ENCODE measurements around the gene ALDH4A1.

The ALDH4A1 gene

DNA sequence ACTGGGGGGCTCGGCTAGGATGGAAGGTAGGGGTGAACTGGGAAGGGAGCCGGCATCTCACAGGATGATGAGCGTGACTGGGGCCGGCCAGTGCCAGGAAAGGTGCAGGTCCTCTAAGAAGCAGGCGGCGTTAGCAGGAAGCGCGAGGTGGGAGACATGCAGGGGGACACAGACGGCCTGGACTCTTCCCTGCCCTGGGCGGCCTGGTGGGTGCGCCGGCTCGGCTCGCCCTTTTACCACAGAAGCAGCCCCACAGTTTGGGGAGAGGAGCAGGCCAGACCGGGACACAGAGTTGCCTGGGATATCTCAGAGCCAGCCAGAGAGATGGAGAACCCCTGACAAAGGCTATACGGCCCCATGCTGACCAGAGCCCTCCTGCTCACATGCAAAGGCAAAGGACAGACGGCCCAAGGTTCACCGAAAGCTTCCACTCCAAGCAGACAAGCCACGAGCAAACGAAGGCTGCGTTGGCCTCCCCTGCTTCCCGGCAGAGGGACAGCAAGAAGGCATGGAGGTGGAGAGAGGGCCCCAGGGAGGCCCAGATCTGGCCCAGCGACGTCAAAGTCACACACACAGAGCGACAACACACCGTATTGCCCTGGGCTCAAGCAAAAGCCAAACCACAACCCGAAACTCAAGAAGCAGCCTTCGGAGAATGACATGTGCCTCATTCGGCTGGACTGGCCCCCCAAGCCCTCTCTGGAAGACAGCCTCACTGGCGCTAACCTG, 14.9 kb upstream of the ALDH4A1 start:
- no peak overlapping the region for H3K4me3 ChIP-seq (ENCODE audit: low read depth, low read length)
- TF ChIP-seq CTCF (IDR thresholded peaks at IDR 0.05; ENCODE audit: low read depth, low read length, missing control alignments): no peak
- no peak for DNase-seq (ENCODE audit: low read depth)

DNA sequence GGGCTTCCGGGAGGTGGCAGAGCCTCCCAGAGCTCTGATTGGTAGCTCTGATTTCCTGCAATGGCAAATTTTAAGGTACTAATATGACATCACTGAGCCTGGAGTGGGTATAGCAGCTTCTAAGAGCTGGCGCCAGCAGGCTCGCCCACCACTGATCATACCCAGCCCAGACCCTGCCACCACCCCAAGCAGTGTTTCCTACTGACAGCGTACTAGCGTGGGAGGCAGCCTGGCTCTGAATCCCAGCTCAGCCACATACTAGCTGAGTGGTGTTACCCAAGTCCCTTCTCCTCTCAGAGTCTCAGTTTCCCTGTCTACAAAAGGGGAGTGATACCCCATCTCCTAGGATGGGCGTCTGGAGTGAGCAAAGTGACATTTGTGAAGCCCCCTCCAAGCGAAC, 13.0 kb upstream of the ALDH4A1 start:
- TF ChIP-seq CTCF (IDR thresholded peaks at IDR 0.05; ENCODE audit: low read depth, low read length, missing control alignments): no peak
- no peak overlapping the region for H3K4me3 ChIP-seq (ENCODE audit: low read depth, low read length)
- no peak for DNase-seq (ENCODE audit: low read depth)

GRCh38 chr1:18913065-18913835, 10.9 kb upstream of the ALDH4A1 start:
- no peak overlapping the region for H3K4me3 ChIP-seq (ENCODE audit: low read depth, low read length)
- peak; percentile 97 for TF ChIP-seq CTCF (IDR thresholded peaks at IDR 0.05; ENCODE audit: low read depth, low read length, missing control alignments)

GRCh38 chr1:18912550-18912949, 10.2 kb upstream of the ALDH4A1 start:
- TF ChIP-seq CTCF (IDR thresholded peaks at IDR 0.05; ENCODE audit: low read depth, low read length, missing control alignments): no peak
- DNase-seq (ENCODE audit: low read depth): no peak
- no peak overlapping the region for H3K4me3 ChIP-seq (ENCODE audit: low read depth, low read length)

More at GRCh38 chr1:18913065-18913835, 10.9 kb upstream of the ALDH4A1 start:
- peak; percentile 21 for DNase-seq (ENCODE audit: low read depth)

DNA sequence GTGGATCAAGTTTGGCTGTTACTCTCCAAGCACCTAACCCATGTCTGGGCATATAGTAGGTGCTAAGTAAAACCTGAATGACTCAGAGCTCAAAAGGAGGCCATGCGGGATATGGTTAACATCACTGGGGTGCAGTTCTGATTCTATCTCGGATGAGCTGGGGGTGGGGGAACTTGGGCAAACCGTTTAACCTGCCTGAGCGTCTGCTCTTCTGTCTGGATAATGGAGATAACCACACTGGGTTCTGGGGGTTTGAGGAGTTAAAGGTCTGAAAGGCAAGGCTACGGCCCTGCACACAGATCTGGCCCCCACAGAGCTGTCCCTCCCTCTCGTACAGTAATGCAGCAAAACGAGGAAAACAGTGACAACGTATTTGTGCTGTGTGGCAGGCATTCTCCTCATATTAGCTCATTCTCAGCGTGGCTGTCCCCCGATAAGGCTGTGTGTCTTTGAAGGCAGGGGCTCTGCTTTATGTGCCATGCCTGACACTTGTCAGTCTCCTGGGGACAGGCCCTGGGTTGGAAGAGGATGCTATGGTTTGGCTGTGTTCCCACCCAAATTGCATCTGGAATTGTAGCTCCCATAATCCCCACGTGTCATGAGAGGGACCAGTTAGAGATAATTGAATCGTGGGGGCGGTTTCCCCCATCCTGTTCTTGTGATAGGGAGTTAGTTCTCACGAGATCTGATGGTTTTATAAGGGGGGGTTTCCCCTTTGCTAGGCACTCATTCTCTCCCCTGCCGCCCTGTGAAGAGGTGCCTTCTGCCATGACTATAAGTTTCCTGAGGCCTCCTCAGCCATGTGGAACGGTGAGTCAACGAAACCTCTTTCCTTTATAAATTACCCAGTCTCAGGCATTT, 6.8 kb upstream of the ALDH4A1 start:
- no peak for DNase-seq (ENCODE audit: low read depth)
- no peak overlapping the region for H3K4me3 ChIP-seq (ENCODE audit: low read depth, low read length)
- TF ChIP-seq CTCF (IDR thresholded peaks at IDR 0.05; ENCODE audit: low read depth, low read length, missing control alignments): no peak

- no peak for TF ChIP-seq CTCF (IDR thresholded peaks at IDR 0.05; ENCODE audit: low read depth, low read length, missing control alignments)
- H3K4me3 ChIP-seq (ENCODE audit: low read depth, low read length): no peak overlapping the region
- DNase-seq (ENCODE audit: low read depth): no peak
Observed at GRCh38 chr1:18907917-18908845, 5.8 kb upstream of the ALDH4A1 start.

Measured in GM12864 (cell line).